ENCODE measurements around the gene CACNA1B. TPM values are rescaled to one million over a fixed set of nuclear protein-coding genes. Genes with fewer than 3 reads are reported as not detected.
"Not testable (repeated sequence)": the region's sequence is repeated elsewhere in the genome, so short reads cannot be mapped to it uniquely, and the experiment has no call there.

Gene CACNA1B
- total RNA-seq, 5 donors from 2014 or later (not counting 1 experiment from before 2014, with no cell fraction given), result 0.03 to 0.09 (median 0.03) TPM; not detected in 2

DNA sequence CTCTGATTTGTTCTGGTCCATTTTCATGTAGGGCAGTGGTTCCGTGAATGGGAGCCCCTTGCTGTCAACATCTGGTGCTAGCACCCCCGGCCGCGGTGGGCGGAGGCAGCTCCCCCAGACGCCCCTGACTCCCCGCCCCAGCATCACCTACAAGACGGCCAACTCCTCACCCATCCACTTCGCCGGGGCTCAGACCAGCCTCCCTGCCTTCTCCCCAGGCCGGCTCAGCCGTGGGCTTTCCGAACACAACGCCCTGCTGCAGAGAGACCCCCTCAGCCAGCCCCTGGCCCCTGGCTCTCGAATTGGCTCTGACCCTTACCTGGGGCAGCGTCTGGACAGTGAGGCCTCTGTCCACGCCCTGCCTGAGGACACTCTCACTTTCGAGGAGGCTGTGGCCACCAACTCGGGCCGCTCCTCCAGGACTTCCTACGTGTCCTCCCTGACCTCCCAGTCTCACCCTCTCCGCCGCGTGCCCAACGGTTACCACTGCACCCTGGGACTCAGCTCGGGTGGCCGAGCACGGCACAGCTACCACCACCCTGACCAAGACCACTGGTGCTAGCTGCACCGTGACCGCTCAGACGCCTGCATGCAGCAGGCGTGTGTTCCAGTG lies 244.0 kb downstream of the CACNA1B start:
- DNase-seq, result no peak
- no peak for ATAC-seq (replicated peaks in 1 of 4)
- Mint-ChIP-seq H3K4me3 (no peak overlapping the region), H3K4me1 (no peaks in the 10 kb centered on the region), H3K36me3 (no peaks in the 10 kb centered on the region), H3K9me3 (no peaks in the 10 kb centered on the region), H3K27ac (no peak overlapping the region), H3K27me3 (peaks cover 4 to 12% of the 10 kb centered on the region in 2 donors)
- ChIA-PET CTCF (no interaction called here), POLR2A (no interaction called here)
- Histone ChIP-seq H3K27me3 (replicated peaks in 1 of 2; ENCODE audit: control insufficient read depth in 2 of 2, extremely low read depth in 1 of 2, insufficient read depth in 2 of 2, low read length in 1 of 2) (peaks cover 0 to 52% of the 10 kb centered on the region in 2 experiments), H3K36me3 (ENCODE audit: control insufficient read depth in 2 of 2, extremely low read depth in 1 of 2, insufficient read depth in 1 of 2, low read length in 1 of 2) (no peaks in the 10 kb centered on the region), H3K4me1 (ENCODE audit: control insufficient read depth in 1 of 2, extremely low read depth in 1 of 2, insufficient read depth in 2 of 2, low read length in 2 of 2) (no peaks in the 10 kb centered on the region), H3K4me3 (ENCODE audit: control insufficient read depth in 1 of 2, extremely low read depth in 1 of 2, low read length in 1 of 2) (no peak overlapping the region), H3K9me3 (no peaks in the 10 kb centered on the region), H3K27ac (ENCODE audit: low read length) (no peak overlapping the region)
- WGBS (ENCODE audit: insufficient coverage), result 88% methylated on average over 32 of the region's 32 CpGs

DNA sequence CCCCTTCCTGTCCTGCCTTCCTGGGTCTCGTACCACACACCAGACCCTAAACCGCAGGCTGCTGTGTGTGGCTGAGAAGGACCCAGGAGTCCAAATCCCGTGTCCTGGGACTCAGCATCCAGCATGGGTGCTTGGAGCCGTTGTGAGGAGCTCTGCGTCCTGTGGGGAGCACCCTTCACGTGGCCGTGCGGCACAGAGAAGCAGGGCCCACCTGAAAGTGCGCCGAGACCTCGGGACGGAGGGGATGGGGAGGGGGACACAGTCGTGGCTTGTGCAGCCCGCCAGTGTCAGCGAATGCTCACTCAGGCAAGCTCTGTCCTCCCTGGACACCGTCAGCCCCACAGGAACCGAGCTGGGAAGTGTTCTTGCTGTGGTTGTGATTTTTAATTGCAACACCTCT lies 244.6 kb downstream of the CACNA1B start:
- no peaks in the 10 kb centered on the region for H3K9me3 ChIP-seq
- H3K36me3 ChIP-seq (ENCODE audit: control insufficient read depth in 2 of 2, extremely low read depth in 1 of 2, insufficient read depth in 1 of 2, low read length in 1 of 2), result no peaks in the 10 kb centered on the region
- Mint-ChIP-seq H3K4me1 (no peaks in the 10 kb centered on the region), H3K36me3 (no peaks in the 10 kb centered on the region), H3K9me3 (no peaks in the 10 kb centered on the region), H3K27me3 (peaks cover 0 to 9% of the 10 kb centered on the region in 2 donors), H3K27ac (no peak overlapping the region), H3K4me3 (no peak overlapping the region)
- no peak for DNase-seq
- H3K4me1 ChIP-seq (ENCODE audit: control insufficient read depth in 1 of 2, extremely low read depth in 1 of 2, insufficient read depth in 2 of 2, low read length in 2 of 2), result no peaks in the 10 kb centered on the region
- H3K27me3 ChIP-seq (replicated peaks in 1 of 2; ENCODE audit: control insufficient read depth in 2 of 2, extremely low read depth in 1 of 2, insufficient read depth in 2 of 2, low read length in 1 of 2), result peaks cover 0 to 49% of the 10 kb centered on the region in 2 experiments
- CTCF ChIA-PET, result no interaction called here
- 77% methylated on average over 10 of the region's 17 CpGs for WGBS (ENCODE audit: insufficient coverage)
- H3K4me3 ChIP-seq (ENCODE audit: control insufficient read depth in 1 of 2, extremely low read depth in 1 of 2, low read length in 1 of 2), result no peak overlapping the region
- POLR2A ChIA-PET, result no interaction called here
- ATAC-seq (replicated peaks in 1 of 4), result no peak
- no peak overlapping the region for H3K27ac ChIP-seq (ENCODE audit: low read length)

DNA sequence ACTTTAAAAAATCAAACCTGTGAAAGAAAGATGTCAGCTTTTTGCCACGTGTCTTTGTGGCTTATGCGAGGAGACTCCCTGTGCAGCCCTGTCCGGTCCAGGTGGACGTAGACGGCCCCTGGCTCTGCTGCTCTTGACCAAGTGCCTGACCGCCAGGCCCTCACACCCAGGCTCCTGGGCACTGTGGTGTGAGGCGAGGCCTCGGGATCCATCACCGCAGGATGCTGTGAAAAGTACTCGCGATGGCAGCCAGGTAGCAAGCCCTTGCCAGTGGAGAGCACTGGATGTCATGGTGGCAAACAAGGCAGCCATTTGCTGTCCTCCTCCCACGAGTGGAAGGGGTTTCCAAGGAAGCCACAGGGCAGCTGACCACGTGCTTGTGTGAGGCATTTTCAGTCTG lies 245.1 kb downstream of the CACNA1B start:
- no peaks in the 10 kb centered on the region for H3K9me3 ChIP-seq
- ChIA-PET POLR2A (no interaction called here), CTCF (no interaction called here)
- Mint-ChIP-seq H3K27me3 (peaks cover 0 to 6% of the 10 kb centered on the region in 2 donors), H3K27ac (no peak overlapping the region), H3K4me3 (no peak overlapping the region), H3K9me3 (peaks cover 0 to 2% (median 0%) of the 10 kb centered on the region in 3 donors), H3K36me3 (no peaks in the 10 kb centered on the region), H3K4me1 (no peaks in the 10 kb centered on the region)
- WGBS (ENCODE audit: insufficient coverage), result 61% methylated on average over 12 of the region's 13 CpGs
- no peaks in the 10 kb centered on the region for H3K4me1 ChIP-seq (ENCODE audit: control insufficient read depth in 1 of 2, extremely low read depth in 1 of 2, insufficient read depth in 2 of 2, low read length in 2 of 2)
- H3K27me3 ChIP-seq (replicated peaks in 1 of 2; ENCODE audit: control insufficient read depth in 2 of 2, extremely low read depth in 1 of 2, insufficient read depth in 2 of 2, low read length in 1 of 2), result peaks cover 0 to 45% of the 10 kb centered on the region in 2 experiments
- ATAC-seq (replicated peaks in 1 of 4), result no peak
- no peak overlapping the region for H3K27ac ChIP-seq (ENCODE audit: low read length)
- H3K4me3 ChIP-seq (ENCODE audit: control insufficient read depth in 1 of 2, extremely low read depth in 1 of 2, low read length in 1 of 2), result no peak overlapping the region
- H3K36me3 ChIP-seq (ENCODE audit: control insufficient read depth in 2 of 2, extremely low read depth in 1 of 2, insufficient read depth in 1 of 2, low read length in 1 of 2), result no peaks in the 10 kb centered on the region
- no peak for DNase-seq

DNA sequence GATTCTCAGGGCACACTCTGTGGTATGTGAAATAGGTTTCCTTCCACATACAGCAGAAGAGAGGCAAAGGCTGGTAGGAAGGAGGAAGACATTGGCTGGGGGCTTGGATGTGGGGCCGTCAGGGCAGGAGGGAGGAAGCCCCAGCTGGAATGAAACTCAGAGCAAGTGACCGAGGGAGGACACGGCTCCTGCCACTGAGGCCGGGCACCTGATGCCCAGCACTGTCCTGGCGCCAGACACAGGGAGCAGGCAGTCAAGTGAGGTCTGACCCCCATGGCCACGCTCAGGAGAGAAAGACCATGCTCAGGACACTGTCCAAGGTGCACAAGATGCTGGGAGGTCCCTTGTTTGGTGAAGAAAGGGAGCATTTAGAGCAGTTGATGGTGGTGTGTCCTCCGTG lies 245.5 kb downstream of the CACNA1B start:
- ATAC-seq (replicated peaks in 1 of 4), result no peak
- H3K4me1 ChIP-seq (ENCODE audit: control insufficient read depth in 1 of 2, extremely low read depth in 1 of 2, insufficient read depth in 2 of 2, low read length in 2 of 2), result no peaks in the 10 kb centered on the region
- H3K27me3 Mint-ChIP-seq, result peaks cover 0 to 4% of the 10 kb centered on the region in 2 donors
- H3K4me3 Mint-ChIP-seq, result no peak overlapping the region
- no peaks in the 10 kb centered on the region for H3K9me3 ChIP-seq
- H3K36me3 ChIP-seq (ENCODE audit: control insufficient read depth in 2 of 2, extremely low read depth in 1 of 2, insufficient read depth in 1 of 2, low read length in 1 of 2), result no peaks in the 10 kb centered on the region
- H3K9me3 Mint-ChIP-seq, result peaks cover 0 to 2% (median 0%) of the 10 kb centered on the region in 3 donors
- H3K27me3 ChIP-seq (replicated peaks in 1 of 2; ENCODE audit: control insufficient read depth in 2 of 2, extremely low read depth in 1 of 2, insufficient read depth in 2 of 2, low read length in 1 of 2), result peaks cover 0 to 43% of the 10 kb centered on the region in 2 experiments
- H3K27ac ChIP-seq (ENCODE audit: low read length), result no peak overlapping the region
- H3K27ac Mint-ChIP-seq, result no peak overlapping the region
- H3K36me3 Mint-ChIP-seq, result no peaks in the 10 kb centered on the region
- ChIA-PET CTCF (no interaction called here), POLR2A (no interaction called here)
- no peaks in the 10 kb centered on the region for H3K4me1 Mint-ChIP-seq
- 83% methylated on average over 7 of the region's 7 CpGs for WGBS (ENCODE audit: insufficient coverage)
- no peak for DNase-seq
- no peak overlapping the region for H3K4me3 ChIP-seq (ENCODE audit: control insufficient read depth in 1 of 2, extremely low read depth in 1 of 2, low read length in 1 of 2)

DNA sequence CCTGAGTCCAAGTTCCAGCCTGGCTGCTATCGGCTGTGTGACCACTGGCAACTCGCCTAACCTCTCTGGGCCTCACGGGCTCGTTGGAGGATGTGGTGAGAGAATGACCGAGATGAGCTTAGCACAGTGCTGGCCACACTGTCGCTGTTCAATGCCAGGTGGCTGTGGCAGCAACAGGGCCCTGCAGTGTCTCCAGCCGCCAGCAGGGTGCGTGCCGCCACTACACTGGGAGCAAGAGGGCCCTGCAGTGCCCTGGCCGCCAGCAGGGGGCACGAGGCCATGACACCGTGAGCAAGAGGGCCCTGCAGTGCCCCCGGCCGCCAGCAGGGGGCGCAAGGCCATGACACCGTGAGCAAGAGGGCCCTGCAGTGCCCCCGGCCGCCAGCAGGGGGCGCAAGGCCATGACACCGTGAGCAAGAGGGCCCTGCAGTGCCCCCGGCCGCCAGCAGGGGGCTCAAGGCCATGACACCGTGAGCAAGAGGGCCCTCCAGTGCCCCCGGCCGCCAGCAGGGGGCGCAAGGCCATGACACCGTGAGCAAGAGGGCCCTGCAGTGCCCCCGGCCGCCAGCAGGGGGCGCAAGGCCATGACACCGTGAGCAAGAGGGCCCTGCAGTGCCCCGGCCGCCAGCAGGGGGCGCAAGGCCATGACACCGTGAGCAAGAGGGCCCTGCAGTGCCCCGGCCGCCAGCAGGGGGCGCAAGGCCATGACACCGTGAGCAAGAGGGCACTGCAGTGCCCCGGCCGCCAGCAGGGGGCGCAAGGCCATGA lies 248.7 kb downstream of the CACNA1B start:
- POLR2A ChIA-PET; H3K27ac ChIP-seq (ENCODE audit: low read length); H3K9me3 Mint-ChIP-seq; H3K36me3 Mint-ChIP-seq; H3K36me3 ChIP-seq (ENCODE audit: control insufficient read depth in 2 of 2, extremely low read depth in 1 of 2, insufficient read depth in 1 of 2, low read length in 1 of 2); ATAC-seq (replicated peaks in 1 of 4); H3K4me3 Mint-ChIP-seq; H3K4me3 ChIP-seq (ENCODE audit: control insufficient read depth in 1 of 2, extremely low read depth in 1 of 2, low read length in 1 of 2); H3K4me1 Mint-ChIP-seq; CTCF ChIA-PET; H3K27ac Mint-ChIP-seq; H3K4me1 ChIP-seq (ENCODE audit: control insufficient read depth in 1 of 2, extremely low read depth in 1 of 2, insufficient read depth in 2 of 2, low read length in 2 of 2); H3K27me3 Mint-ChIP-seq; H3K9me3 ChIP-seq: not testable (repeated sequence)
- H3K27me3 ChIP-seq (replicated peaks in 1 of 2; ENCODE audit: control insufficient read depth in 2 of 2, extremely low read depth in 1 of 2, insufficient read depth in 2 of 2, low read length in 1 of 2), result peaks cover 0 to 18% of the 10 kb centered on the region in 2 experiments
- DNase-seq, result peak in 6 of 35 experiments; percentile 11 to 27 (median 16)
- WGBS (ENCODE audit: insufficient coverage), result no CpG with 5 or more reads among the region's 42 CpGs

DNA sequence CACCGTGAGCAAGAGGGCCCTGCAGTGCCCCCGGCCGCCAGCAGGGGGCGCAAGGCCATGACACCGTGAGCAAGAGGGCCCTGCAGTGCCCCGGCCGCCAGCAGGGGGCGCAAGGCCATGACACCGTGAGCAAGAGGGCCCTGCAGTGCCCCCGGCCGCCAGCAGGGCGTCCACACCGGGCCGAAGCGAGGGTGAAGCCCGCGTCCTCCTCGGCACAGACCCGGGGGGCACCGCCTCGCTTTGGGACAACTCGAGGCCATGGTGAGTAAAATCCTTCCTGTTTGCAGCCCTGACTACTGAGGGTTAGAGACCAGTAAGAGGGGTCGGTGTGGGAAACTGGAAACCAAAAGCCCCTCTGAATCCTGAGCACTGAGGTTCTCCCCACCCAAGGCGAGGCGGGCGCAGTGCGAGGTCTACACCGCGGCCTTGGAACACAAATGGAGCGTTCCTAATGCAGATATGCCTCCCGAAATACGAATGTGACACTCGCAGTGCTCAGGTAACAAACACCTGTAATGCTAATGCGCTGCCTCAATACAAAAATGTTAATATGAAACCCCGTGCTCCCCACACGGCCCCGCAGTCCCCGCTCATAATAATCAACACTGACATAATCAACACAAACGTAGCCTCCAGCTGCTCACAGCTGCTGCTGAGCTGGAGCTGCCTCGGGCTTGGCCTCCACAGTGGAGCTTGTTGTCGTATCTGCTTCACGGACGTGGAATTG lies 249.4 kb downstream of the CACNA1B start:
- H3K27me3 ChIP-seq (replicated peaks in 1 of 2; ENCODE audit: control insufficient read depth in 2 of 2, extremely low read depth in 1 of 2, insufficient read depth in 2 of 2, low read length in 1 of 2), result peaks cover 0 to 11% of the 10 kb centered on the region in 2 experiments
- H3K9me3 ChIP-seq; H3K36me3 Mint-ChIP-seq; H3K36me3 ChIP-seq (ENCODE audit: control insufficient read depth in 2 of 2, extremely low read depth in 1 of 2, insufficient read depth in 1 of 2, low read length in 1 of 2); POLR2A ChIA-PET; H3K27ac Mint-ChIP-seq; H3K27ac ChIP-seq (ENCODE audit: low read length); H3K9me3 Mint-ChIP-seq; H3K4me3 ChIP-seq (ENCODE audit: control insufficient read depth in 1 of 2, extremely low read depth in 1 of 2, low read length in 1 of 2); H3K4me3 Mint-ChIP-seq; H3K4me1 ChIP-seq (ENCODE audit: control insufficient read depth in 1 of 2, extremely low read depth in 1 of 2, insufficient read depth in 2 of 2, low read length in 2 of 2); H3K4me1 Mint-ChIP-seq; H3K27me3 Mint-ChIP-seq; CTCF ChIA-PET: not testable (repeated sequence)
- peak in 2 of 4 experiments; percentile 22 to 53 for ATAC-seq (replicated peaks in 1 of 4)
- WGBS (ENCODE audit: insufficient coverage), result no CpG with 5 or more reads among the region's 43 CpGs
- DNase-seq, result peak in 5 of 35 experiments; percentile 18 to 32 (median 26)

Data from T-cell (primary cell).